RWPE1 (cell line): ENCODE measurements around the gene MYOC.

Source experiments
- CTCF ChIA-PET: fragments of 350-600 bp; sonication (Branson Sonifier 250); formaldehyde crosslinking; extraction: SDS; loops from one replicate; lab custom pipeline; 2021; lab: Yijun Ruan, JAX
- POLR2A ChIA-PET: fragments of 400-600 bp; formaldehyde crosslinking; extraction: SDS; loops from one replicate; lab custom pipeline; 2020; ENCODE audit warnings: antibody characterized with exemption; ENCODE audit not compliant: low non-redundant PET; lab: Yijun Ruan, JAX
- DNase-seq: peaks from one replicate; pipeline ENCODE4 v3.0.0; 2012; ENCODE audit warnings: low spot score
- H3K27ac ChIP-seq: fragments of 450-650 bp; 2 replicates; pipeline ENCODE4 v1.5.1; 2017
- CTCF ChIP-seq: fragments of 450-650 bp; conservative IDR thresholded peaks from 2 replicates; pipeline ENCODE4 v1.5.1; 2017; ENCODE audit warnings: low read depth, mild to moderate bottlenecking

Gene MYOC

GRCh38 chr1:171596119-171596518 is 56.4 kb downstream of the MYOC start:
- no peak overlapping the region for H3K27ac ChIP-seq
- TF ChIP-seq CTCF = no peak
- POLR2A ChIA-PET = no interaction called here
- CTCF ChIA-PET = no interaction called here
- no peak for DNase-seq

GRCh38 chr1:171595324-171595723 is 57.2 kb downstream of the MYOC start:
- ChIA-PET CTCF (no interaction called here), POLR2A (no interaction called here)
- no peak overlapping the region for H3K27ac ChIP-seq
- peak; percentile 5 for DNase-seq
- no peak for TF ChIP-seq CTCF

- H3K27ac ChIP-seq = no peak overlapping the region
- ChIA-PET CTCF (no interaction called here), POLR2A (no interaction called here)
- DNase-seq = no peak
- no peak for TF ChIP-seq CTCF
Measured at GRCh38 chr1:171590022-171590421, 62.5 kb downstream of the MYOC start.

GRCh38 chr1:171588230-171588629 is 64.3 kb downstream of the MYOC start:
- ChIA-PET CTCF (no interaction called here), POLR2A (no interaction called here)
- no peak for TF ChIP-seq CTCF
- DNase-seq = no peak
- H3K27ac ChIP-seq = no peak overlapping the region

GRCh38 chr1:171585715-171586114 is 66.8 kb downstream of the MYOC start:
- ChIA-PET POLR2A (no interaction called here), CTCF (no interaction called here)
- DNase-seq = no peak
- TF ChIP-seq CTCF = no peak
- no peak overlapping the region for H3K27ac ChIP-seq
